AG10803 (cell line): ENCODE results near the gene GCSAM.
A peak's percentile ranks its signal among the peaks of the same experiment; 100 is the strongest.

Source experiments
- DNase-seq: peaks from one replicate; pipeline ENCODE4 v3.0.0; 2010; ENCODE audit warnings: low read depth
- H3K4me3 ChIP-seq: 2 replicates; pipeline ENCODE4 v1.5.1; 2011; ENCODE audit warnings: mild to moderate bottlenecking, low read length, control low read depth
- TF ChIP-seq, protein P1 (sequence below): conservative IDR thresholded peaks from 2 replicates; pipeline ENCODE4 v1.5.1; 2011; ENCODE audit warnings: mild to moderate bottlenecking, low read length, control low read depth, inconsistent platforms

GCSAM gene

GRCh38 chr3:112097378-112097777, 35.7 kb downstream of the GCSAM start:
- H3K4me3 ChIP-seq = no peak overlapping the region
- peak; percentile 97 for DNase-seq
- TF ChIP-seq, protein P1, sequence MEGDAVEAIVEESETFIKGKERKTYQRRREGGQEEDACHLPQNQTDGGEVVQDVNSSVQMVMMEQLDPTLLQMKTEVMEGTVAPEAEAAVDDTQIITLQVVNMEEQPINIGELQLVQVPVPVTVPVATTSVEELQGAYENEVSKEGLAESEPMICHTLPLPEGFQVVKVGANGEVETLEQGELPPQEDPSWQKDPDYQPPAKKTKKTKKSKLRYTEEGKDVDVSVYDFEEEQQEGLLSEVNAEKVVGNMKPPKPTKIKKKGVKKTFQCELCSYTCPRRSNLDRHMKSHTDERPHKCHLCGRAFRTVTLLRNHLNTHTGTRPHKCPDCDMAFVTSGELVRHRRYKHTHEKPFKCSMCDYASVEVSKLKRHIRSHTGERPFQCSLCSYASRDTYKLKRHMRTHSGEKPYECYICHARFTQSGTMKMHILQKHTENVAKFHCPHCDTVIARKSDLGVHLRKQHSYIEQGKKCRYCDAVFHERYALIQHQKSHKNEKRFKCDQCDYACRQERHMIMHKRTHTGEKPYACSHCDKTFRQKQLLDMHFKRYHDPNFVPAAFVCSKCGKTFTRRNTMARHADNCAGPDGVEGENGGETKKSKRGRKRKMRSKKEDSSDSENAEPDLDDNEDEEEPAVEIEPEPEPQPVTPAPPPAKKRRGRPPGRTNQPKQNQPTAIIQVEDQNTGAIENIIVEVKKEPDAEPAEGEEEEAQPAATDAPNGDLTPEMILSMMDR = no peak

DNA sequence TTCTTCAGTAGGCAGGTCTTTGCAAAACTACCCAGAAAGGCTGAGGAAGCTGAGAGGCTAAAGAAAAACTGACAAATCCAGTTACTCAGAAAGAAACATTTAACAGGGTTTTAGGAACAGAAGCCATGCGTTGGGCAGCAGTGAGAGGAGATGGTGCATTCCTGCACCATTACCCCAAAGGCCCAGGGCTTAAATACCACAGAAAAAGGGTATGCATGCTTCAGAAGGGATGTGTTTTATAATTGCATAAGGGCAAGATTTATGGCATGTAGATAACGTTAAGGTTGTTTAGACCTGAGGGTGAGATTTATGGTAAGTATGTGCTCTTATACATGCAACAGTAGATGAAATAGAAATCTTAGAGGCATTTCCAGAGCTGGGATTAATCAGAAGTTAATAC, 36.9 kb downstream of the GCSAM start:
- H3K4me3 ChIP-seq = no peak overlapping the region
- DNase-seq = no peak
- TF ChIP-seq, protein P1 = no peak

DNA sequence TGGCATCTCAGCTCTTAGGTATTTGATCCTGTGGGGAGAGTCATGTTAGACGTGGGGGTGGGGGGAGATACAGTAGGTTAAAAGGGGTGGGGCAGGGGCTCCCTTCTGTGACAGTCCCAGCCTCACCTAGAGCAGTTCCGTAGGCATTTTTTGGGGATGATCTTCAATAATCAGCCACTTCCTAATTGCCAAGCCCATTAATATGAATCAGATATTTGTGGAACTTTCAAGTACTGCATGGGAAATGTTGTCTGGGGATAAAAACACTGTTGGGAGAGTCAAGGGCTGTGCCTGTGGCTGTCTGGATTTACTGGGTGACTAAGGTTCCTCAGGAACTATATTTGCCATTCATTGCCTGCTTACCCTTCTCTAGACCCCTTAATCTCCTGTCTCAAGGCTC, 37.3 kb downstream of the GCSAM start:
- H3K4me3 ChIP-seq = no peak overlapping the region
- no peak for DNase-seq
- TF ChIP-seq, protein P1 = no peak

DNA sequence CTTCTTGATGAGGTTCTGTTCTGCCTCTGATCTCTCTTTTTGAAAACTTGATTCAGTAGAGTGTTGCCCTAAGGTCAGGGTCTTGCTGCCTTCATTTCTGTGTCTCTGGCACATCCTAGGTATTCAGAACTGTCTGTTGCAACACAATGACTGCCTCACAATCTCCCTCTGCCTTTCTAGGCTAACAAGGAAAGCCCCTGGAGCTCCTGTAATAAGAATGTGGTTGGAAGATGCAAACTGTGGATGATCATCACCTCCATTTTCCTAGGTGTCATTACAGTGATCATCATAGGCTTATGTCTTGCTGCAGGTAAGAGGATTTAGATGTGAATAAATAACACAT, 39.9 kb downstream of the GCSAM start:
- TF ChIP-seq, protein P1 = no peak
- H3K4me3 ChIP-seq = peak overlapping the region; percentile 2; the same call in 1 of the 2 replicates

DNA sequence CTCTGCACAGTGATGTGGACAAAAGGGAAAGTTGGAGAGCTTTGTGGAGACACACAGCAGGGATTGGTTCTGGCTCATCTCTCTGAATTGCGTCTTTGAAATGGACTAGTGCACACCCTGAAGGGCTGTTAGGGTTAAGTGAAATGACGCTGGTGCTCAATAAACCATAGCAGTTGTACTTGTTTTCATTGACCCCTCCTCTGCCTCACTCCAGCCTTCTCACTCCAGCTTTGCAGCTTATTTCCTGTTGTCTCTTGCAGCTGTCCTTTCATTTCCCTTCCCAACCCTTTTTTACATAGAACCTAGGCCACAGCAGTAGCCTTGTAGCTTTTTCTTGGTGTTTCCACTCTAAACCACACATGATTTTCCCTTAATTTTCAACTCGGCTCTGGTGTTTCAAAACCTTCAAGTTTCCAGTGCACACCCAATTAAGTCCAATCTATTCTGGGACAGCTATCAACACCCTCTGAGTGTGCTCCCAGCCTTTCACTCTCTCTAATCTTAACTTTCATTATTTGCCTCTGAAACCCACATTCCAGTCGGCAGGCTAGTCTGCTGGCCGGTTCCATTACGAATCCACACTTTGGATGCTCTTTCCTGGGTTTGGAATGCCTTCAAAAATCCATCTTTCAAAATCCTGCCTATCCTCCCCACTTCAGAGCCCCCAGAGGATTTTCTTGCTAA, 40.4 kb downstream of the GCSAM start:
- DNase-seq = peak; percentile 56
- TF ChIP-seq, protein P1 = no peak
- H3K4me3 ChIP-seq = peak overlapping the region; percentile 7; the same call in 1 of the 2 replicates

More for the DNA sequence above, 39.9 kb downstream of the GCSAM start:
- no peak for DNase-seq

DNA sequence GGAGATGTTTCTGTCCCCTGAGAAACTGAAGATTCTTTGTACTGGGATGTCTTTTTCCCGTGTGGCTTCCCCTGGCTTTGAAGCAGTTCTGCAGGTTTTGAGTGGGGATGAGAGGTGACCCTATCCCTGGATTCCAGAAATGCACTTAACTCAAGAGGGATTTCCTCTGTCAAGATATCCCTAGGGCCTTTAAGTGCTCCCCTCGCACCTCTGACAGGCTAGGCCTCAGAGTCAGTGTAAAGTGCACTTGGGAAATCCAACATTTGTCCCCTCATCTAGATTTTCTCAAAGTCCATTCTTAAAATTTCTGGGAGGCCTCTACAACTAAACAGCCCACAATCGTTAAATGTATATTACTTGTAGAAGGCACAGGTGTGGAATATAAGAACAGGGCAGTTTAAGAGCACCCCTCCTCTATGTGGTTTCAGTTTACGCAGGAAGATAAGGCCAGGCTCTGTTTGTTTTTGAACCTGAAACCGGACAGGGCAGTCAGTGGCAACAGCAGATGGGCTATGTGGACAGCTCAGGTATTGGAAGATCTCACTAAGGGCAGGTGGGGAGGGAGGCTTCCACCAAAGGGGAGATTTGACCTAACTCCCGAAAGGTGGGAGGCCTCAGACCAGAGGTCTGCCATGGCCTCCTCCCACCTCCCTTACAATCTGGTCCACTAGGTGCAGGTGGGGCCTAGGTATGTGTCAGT, 42.0 kb downstream of the GCSAM start:
- DNase-seq = no peak
- TF ChIP-seq, protein P1 = no peak
- no peak overlapping the region for H3K4me3 ChIP-seq
